Measurements from ENCODE around the gene TRMT112. TPM values are rescaled to one million over a fixed set of nuclear protein-coding genes. Genes with fewer than 3 reads are reported as not detected.

The TRMT112 gene
- total and polyA plus RNA-seq, 10 of the 15 experiments (the other 5 are each of a cell fraction or from before 2014, with no cell fraction given) = 212 to 455 (median 308) TPM

DNA sequence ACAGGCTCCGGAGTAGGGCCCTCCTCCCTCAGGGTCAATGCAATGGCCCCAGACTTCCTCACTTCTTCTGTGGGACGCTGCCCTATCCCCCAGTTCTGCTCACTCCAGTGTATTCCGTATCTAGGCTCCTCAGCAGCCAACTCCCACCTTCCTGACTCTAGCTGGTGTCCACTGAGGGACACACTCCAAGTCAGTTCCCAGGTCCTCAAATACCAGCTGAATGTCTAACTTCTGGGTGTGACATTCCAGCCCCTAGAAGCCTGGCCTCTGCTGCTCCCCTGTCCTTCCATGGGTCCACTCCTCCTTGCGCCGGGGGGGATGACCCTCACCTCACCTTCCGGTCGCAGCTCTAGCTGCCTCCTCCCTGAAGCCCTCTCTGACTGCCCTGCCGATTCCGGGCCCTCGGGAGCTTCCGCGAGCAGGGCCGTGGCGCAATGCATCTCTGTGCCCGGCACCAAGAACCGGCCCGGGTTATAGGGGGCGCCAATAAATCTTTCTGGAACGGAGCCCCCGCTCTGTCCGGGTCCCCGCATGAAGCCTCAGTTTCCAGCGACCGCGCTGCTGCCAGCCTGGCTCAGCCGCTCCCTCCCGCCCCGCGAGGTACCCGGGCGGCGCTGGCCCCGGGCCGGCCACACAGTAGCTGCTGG, 48.3 kb downstream of the TRMT112 start:
- ChIA-PET SMC1A (ENCODE audit: uncharacterized antibody, unreplicated experiment) (interaction anchor here (0.7 to 4.6 kb wide), 6 partner anchors 19 to 86 kb away, joined by 3 to 32 read pairs (median 3); partner anchors contain the start of genes FERMT3, NUDT22 and TRPT1), CTCF (interaction anchor here (0.7 to 5.7 kb wide), 10 partner anchors 9 to 87 kb away, joined by 3 to 147 read pairs (median 6); partner anchors contain the start of genes BAD, CATSPERZ, FERMT3 and GPR137), RAD21 (ENCODE audit: unreplicated experiment) (interaction anchor here (0.8 to 4.3 kb wide), 6 partner anchors 17 to 63 kb away, joined by 3 to 56 read pairs (median 4); partner anchors contain the start of genes FERMT3, PPP1R14B, PRDX5 and TRMT112), POLR2A (interaction anchor here (0.7 to 6.3 kb wide), 11 partner anchors 14 to 85 kb away, joined by 3 to 92 read pairs (median 5); partner anchors contain the start of genes BAD, CATSPERZ, ESRRA and FERMT3)
- Histone ChIP-seq H3K79me2 (ENCODE audit: control insufficient read depth, insufficient read depth, low read length) (peaks cover 19% of the 10 kb centered on the region), H4K20me1 (ENCODE audit: control insufficient read depth, insufficient read depth) (no peaks in the 10 kb centered on the region), H3K27me3 (replicated peaks in 1 of 2; ENCODE audit: control insufficient read depth in 2 of 2, insufficient read depth in 2 of 2, low read length in 1 of 2) (no peaks in the 10 kb centered on the region), H3K4me3 (peak overlapping the region; percentile 88), H3K4me1 (ENCODE audit: control insufficient read depth, insufficient read depth, low read length) (peaks cover 12% of the 10 kb centered on the region), H3K4me2 (ENCODE audit: control insufficient read depth, insufficient read depth) (peak overlapping the region; percentile 100), H3K9ac (ENCODE audit: control insufficient read depth, insufficient read depth, low read length) (peak overlapping the region; percentile 97), H2AFZ (ENCODE audit: control insufficient read depth, low read depth, low read length) (peak overlapping the region; percentile 46), H3K27ac (ENCODE audit: control insufficient read depth, insufficient read depth) (peak overlapping the region; percentile 81), H3K9me3 (replicated peaks; ENCODE audit: control insufficient read depth, insufficient read depth, low read length) (no peaks in the 10 kb centered on the region), H3K36me3 (ENCODE audit: control insufficient read depth in 2 of 2, insufficient read depth in 2 of 2, low read length in 1 of 2) (no peaks in the 10 kb centered on the region; a peak in 2 of 4 replicates)
- FAIRE-seq (peak; percentile 13), DNase-seq (ENCODE audit: low read depth, low spot score) (no peak), ATAC-seq (peak; percentile 59)
- WGBS (ENCODE audit: insufficient coverage, insufficient replicate concordance, low lambda C conversion rate, missing lambda C conversion rate) = 2% methylated on average over 34 of the region's 34 CpGs
- in situ Hi-C loops (cut with MboI) = no loop called here
- intact Hi-C loops (cut with micrococcal nuclease; ENCODE audit: unreplicated experiment) = loop anchor here (2.0 kb wide), 1 partner anchor 18 kb away; the partner anchor contains the start of gene PLCB3
- BruUV-seq (replicated peaks) = no TSS peak
- TF ChIP-seq DPF2 (IDR thresholded peaks at IDR 0.05) (0 out of 2 replicates have a peak, but pooled peaks have one; percentile 50), SMAD5 (IDR thresholded peaks at IDR 0.05; ENCODE audit: low read depth) (0 out of 2 replicates have a peak, but pooled peaks have one; percentile 20), GATAD2B (conservative IDR thresholded peaks at IDR 0.05; ENCODE audit: low read depth) (peak; percentile 32), IKZF1 (conservative IDR thresholded peaks at IDR 0.05) (peak; percentile 11; the same call in 1 of the 2 replicates), CBX5 (IDR thresholded peaks at IDR 0.05; ENCODE audit: low read depth) (no peak), MEF2A (IDR thresholded peaks at IDR 0.05; ENCODE audit: insufficient read depth, low read depth, low read length) (no peak), SMARCA5 (IDR thresholded peaks at IDR 0.05) (peak; percentile 96), PAX5 (IDR thresholded peaks at IDR 0.05; ENCODE audit: borderline replicate concordance, low read depth, low read length) (no peak), RB1 (IDR thresholded peaks at IDR 0.05; ENCODE audit: borderline replicate concordance) (0 out of 2 replicates have a peak, but pooled peaks have one; percentile 5), NBN (IDR thresholded peaks at IDR 0.05) (peak; percentile 38), NR2F1 (conservative IDR thresholded peaks at IDR 0.05) (peak; percentile 71), CTCF (IDR thresholded peaks at IDR 0.05 in 2 of 3, conservative IDR thresholded peaks at IDR 0.05 in 1 of 3; ENCODE audit: control insufficient read depth in 2 of 3, extremely low read depth in 1 of 3, insufficient read depth in 1 of 3, low read depth in 3 of 3, low read length in 3 of 3) (0 out of 6 replicates have a peak, but pooled peaks of 2 of the 3 experiments have one; percentile 3 to 6), HDGF (IDR thresholded peaks at IDR 0.05) (peak; percentile 70), MTA2 (IDR thresholded peaks at IDR 0.05; ENCODE audit: low read depth) (peak; percentile 20; the same call in 1 of the 2 replicates), ZBTB40 (IDR thresholded peaks at IDR 0.05; ENCODE audit: borderline replicate concordance) (peak; percentile 46; the same call in 1 of the 2 replicates)
- TF ChIP-seq, protein P1, sequence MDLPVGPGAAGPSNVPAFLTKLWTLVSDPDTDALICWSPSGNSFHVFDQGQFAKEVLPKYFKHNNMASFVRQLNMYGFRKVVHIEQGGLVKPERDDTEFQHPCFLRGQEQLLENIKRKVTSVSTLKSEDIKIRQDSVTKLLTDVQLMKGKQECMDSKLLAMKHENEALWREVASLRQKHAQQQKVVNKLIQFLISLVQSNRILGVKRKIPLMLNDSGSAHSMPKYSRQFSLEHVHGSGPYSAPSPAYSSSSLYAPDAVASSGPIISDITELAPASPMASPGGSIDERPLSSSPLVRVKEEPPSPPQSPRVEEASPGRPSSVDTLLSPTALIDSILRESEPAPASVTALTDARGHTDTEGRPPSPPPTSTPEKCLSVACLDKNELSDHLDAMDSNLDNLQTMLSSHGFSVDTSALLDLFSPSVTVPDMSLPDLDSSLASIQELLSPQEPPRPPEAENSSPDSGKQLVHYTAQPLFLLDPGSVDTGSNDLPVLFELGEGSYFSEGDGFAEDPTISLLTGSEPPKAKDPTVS (IDR thresholded peaks at IDR 0.05; ENCODE audit: low read depth, low read length) = no peak

Data from GM12878 (cell line).